ENCODE data around the gene MAP1B.

The MAP1B gene

GRCh38 chr5:72126796-72127195 is 19.5 kb downstream of the MAP1B start:
- DNase-seq (ENCODE audit: low read depth, low spot score), result no peak
- no peak overlapping the region for H3K27ac ChIP-seq

- H3K27ac ChIP-seq, result no peak overlapping the region
- no peak for DNase-seq (ENCODE audit: low read depth, low spot score)
Observed at GRCh38 chr5:72129725-72130124, 22.4 kb downstream of the MAP1B start.

- H3K27ac ChIP-seq, result no peak overlapping the region
- DNase-seq (ENCODE audit: low read depth, low spot score), result no peak
Observed at GRCh38 chr5:72130351-72130761, 23.1 kb downstream of the MAP1B start.

GRCh38 chr5:72133212-72133990 is 26.1 kb downstream of the MAP1B start:
- H3K27ac ChIP-seq, result peak overlapping the region; percentile 55
- peak; percentile 43 for DNase-seq (ENCODE audit: low read depth, low spot score)

- no peak for DNase-seq (ENCODE audit: low read depth, low spot score)
- H3K27ac ChIP-seq, result peak overlapping the region; percentile 55
Observed at GRCh38 chr5:72134226-72134899, 27.1 kb downstream of the MAP1B start.

GRCh38 chr5:72137826-72138409 is 30.6 kb downstream of the MAP1B start:
- no peak for DNase-seq (ENCODE audit: low read depth, low spot score)
- H3K27ac ChIP-seq, result no peak overlapping the region

GRCh38 chr5:72138943-72139521 is 31.8 kb downstream of the MAP1B start:
- peak overlapping the region; percentile 4 for H3K27ac ChIP-seq
- DNase-seq (ENCODE audit: low read depth, low spot score), result peak; percentile 70

- no peak for DNase-seq (ENCODE audit: low read depth, low spot score)
- H3K27ac ChIP-seq, result no peak overlapping the region
Observed at GRCh38 chr5:72140711-72141110, 33.4 kb downstream of the MAP1B start.

- no peak for DNase-seq (ENCODE audit: low read depth, low spot score)
- no peak overlapping the region for H3K27ac ChIP-seq
Observed at GRCh38 chr5:72141440-72142355, 34.4 kb downstream of the MAP1B start.

- no peak for DNase-seq (ENCODE audit: low read depth, low spot score)
- no peak overlapping the region for H3K27ac ChIP-seq
Observed at GRCh38 chr5:72144762-72145161, 37.5 kb downstream of the MAP1B start.

- DNase-seq (ENCODE audit: low read depth, low spot score), result no peak
- no peak overlapping the region for H3K27ac ChIP-seq
Observed at GRCh38 chr5:72145348-72145747, 38.1 kb downstream of the MAP1B start.

GRCh38 chr5:72146056-72146455 is 38.8 kb downstream of the MAP1B start:
- H3K27ac ChIP-seq, result no peak overlapping the region
- DNase-seq (ENCODE audit: low read depth, low spot score), result no peak

- H3K27ac ChIP-seq, result no peak overlapping the region
- no peak for DNase-seq (ENCODE audit: low read depth, low spot score)
Observed at GRCh38 chr5:72147569-72147968, 40.3 kb downstream of the MAP1B start.

GRCh38 chr5:72149742-72150141 is 42.5 kb downstream of the MAP1B start:
- no peak for DNase-seq (ENCODE audit: low read depth, low spot score)

GRCh38 chr5:72151169-72151568 is 43.9 kb downstream of the MAP1B start:
- no peak for DNase-seq (ENCODE audit: low read depth, low spot score)
- H3K27ac ChIP-seq, result no peak overlapping the region

More at GRCh38 chr5:72149742-72150141, 42.5 kb downstream of the MAP1B start:
- H3K27ac ChIP-seq, result no peak overlapping the region

- no peak for DNase-seq (ENCODE audit: low read depth, low spot score)
- no peak overlapping the region for H3K27ac ChIP-seq
Observed at GRCh38 chr5:72151646-72152045, 44.4 kb downstream of the MAP1B start.

- DNase-seq (ENCODE audit: low read depth, low spot score), result no peak
- no peak overlapping the region for H3K27ac ChIP-seq
Observed at GRCh38 chr5:72152545-72152944, 45.3 kb downstream of the MAP1B start.

- no peak overlapping the region for H3K27ac ChIP-seq
- DNase-seq (ENCODE audit: low read depth, low spot score), result no peak
Observed at GRCh38 chr5:72153551-72153950, 46.3 kb downstream of the MAP1B start.

- no peak for DNase-seq (ENCODE audit: low read depth, low spot score)
Observed at GRCh38 chr5:72154076-72154756, 46.9 kb downstream of the MAP1B start.

More at GRCh38 chr5:72154076-72154756, 46.9 kb downstream of the MAP1B start:
- no peak overlapping the region for H3K27ac ChIP-seq
